ENCODE results near the gene MCU.
"Not testable (repeated sequence)": the region's sequence is repeated elsewhere in the genome, so short reads cannot be mapped to it uniquely, and the experiment has no call there.

MCU gene

DNA sequence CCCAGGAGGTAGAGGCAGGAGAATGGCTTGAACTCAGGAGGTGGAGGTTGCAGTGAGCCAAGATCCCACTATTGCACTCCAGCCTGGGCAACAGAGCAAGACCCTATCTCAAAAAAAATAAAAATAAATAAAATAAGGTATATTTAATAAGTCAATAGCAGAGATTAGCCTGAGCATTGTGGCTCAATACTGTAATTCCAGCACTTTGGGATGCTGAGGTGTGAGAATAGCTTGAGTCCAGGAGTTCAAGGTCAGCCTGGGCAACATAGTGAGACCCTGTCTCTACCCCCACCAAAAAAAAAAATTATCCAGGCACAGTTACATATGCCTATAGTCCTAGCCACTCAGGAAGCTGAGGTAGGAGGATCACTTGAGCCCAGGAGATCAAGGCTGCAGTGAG lies 163.2 kb downstream of the MCU start:
- DNase-seq = no peak

GRCh38 chr10:72855790-72856189 lies 163.8 kb downstream of the MCU start:
- no peak for DNase-seq

DNA sequence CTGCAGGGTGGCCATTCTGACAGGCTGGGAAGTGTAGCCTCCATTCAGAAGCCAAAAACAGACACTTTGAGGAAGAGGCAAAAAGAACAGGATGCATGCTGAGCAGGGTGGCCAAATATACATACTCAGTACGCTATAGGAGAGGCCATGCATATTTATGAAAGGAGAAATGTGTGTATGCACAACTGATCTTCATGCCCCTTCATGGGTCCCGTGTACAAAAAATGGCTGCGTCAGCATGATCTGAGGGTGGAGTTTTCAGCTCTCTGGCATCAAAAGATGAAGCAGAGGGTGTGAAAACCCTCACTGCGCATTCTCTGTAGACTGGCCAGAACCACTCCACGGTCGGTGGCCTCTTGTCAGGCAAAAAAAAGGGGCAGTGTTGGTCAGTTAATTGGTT lies 166.1 kb downstream of the MCU start:
- no peak for DNase-seq

DNA sequence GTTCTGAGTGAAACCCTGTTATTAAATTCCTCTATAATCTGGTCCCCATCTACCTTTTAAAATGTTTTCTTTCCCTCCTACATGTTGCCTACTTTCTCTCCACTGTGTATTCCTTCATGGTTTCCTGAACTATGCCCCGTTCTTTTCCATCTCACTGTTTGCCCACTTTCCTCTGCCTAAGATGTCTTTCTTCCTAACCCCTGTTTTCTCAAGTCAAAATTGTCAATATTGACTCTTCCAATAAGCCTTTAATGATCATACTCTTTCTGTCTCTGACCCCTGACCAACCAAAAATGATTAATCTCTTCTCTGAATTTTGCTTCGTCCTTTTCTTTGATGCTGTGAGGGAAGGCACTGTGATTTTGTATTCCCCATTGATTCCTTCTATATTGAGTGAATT lies 171.0 kb downstream of the MCU start:
- DNase-seq = no peak

DNA sequence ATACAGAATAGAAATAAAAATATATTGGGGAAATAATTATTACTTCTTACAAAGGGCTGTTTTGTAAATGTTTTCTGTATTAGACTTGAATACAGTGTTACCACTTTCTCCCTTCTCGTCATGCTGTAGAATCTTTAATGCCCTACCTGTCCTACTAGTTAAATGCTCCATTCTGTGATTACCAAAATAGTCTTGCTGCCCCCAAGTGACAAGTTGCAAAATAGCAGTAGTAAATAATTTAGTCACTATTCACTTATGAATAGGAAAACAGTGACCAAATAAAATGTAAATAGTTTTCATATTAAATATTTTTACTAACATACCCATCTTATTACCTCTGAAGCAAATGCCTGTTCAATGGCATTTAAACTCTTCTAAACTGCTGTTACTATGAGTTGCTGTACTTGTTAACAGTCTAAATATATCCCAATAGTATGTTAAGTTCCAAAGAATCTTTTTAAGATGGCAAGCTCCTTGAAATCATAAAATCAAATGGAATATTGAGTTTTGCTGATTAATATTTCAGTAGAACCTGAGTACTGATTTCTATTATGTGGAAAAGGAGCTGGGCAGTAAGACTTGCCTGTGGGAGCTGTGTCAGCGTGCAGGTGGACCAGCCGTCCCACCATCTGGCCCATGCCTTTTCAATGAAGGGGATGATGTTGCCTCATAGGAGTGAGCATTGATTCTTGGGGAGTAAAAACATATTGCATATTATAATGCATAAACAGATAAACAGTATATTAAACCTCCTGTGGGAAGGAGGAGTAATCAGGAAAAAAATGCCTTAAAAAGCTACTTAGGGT lies 183.5 kb downstream of the MCU start:
- no peak for DNase-seq

- no peak for DNase-seq
These were observed 187.3 kb downstream of the MCU start for GRCh38 chr10:72879245-72879644.

DNA sequence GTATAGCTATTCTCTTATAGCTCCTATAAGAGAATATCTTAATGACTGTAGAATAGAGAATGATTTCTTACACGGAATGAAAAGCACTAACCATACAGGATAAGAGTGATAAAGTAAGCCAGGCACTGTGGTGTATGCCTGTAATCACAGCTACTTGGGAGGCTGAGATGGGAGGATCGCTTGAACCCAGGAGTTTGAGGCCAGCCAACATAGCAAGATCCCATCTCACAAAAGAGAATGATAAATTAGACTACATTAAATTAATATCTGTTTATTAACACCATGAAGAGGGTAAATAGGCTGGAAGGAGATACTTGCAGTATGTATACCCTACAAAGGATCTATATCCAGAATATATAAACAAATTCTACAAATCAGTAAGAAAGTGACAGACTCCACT lies 189.3 kb downstream of the MCU start:
- no peak for DNase-seq

- DNase-seq = no peak
These were observed 191.9 kb downstream of the MCU start for GRCh38 chr10:72883861-72884260.

DNA sequence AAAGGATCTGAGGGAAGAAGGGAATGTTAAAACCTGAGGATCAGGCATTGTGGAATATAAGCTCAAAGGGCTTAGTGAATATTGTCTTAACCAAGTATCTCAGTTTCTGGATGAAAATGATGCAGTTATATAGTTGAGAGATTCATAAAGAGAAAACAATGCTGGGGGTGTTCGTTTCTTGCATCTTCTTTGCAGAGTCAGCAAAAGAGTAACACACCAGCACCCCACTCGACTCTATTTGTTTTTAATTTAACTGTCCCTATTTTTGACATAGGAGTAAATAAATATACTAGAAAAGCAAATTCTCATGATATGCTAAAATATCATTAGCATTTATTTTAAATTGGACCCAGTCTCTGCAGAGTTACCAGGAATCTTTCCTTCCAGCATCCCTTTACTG lies 194.0 kb downstream of the MCU start:
- no peak for DNase-seq

GRCh38 chr10:72886621-72887020 lies 194.7 kb downstream of the MCU start:
- no peak for DNase-seq

GRCh38 chr10:72887043-72887442 lies 195.1 kb downstream of the MCU start:
- peak; percentile 47 for DNase-seq

- DNase-seq = no peak
These were observed 196.3 kb downstream of the MCU start for GRCh38 chr10:72888151-72888638.

DNA sequence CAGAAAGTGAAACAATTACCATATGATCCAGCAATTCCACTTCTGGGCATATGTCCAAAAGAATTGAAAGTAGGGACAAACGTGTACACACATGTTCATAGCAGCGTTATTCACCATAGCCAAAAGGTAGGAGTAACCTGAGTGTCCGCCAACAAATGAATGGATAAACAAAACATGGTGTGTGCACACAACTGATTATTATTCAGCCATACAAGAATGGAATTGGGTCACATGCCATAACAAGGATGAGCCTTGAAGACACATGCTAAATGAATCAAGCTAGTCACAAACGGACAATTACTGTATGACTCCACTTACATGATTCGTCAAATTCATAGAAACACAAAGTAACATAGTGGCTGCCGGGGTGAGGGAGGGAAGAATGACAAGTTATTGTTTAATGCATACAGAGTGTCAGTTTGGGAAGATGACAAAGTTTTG lies 197.5 kb downstream of the MCU start:
- DNase-seq = no peak

DNA sequence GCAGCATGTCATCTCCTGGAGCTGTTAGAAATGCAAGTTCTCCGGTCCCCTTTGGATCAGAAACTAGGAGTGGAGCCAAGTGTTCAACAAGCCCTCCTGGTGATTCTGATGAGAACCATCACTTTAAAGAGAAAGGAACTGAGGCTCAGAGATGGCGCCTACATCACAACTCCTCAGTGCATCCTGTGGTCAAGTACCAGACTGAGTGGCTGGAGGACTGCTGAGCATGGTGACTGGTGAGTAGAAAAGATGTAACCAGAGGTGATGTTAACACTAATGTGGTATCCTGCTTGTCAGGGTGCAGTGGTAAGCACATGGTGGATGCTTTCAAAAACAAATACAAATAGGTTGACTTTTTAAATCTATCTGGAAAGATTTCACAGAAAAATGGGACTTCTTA lies 198.1 kb downstream of the MCU start:
- DNase-seq = no peak

- no peak for DNase-seq
These were observed 201.3 kb downstream of the MCU start, which contains the start of gene OIT3 for GRCh38 chr10:72893136-72893798. Gene OIT3, plus strand, starts transcription at chr10:72893739. Its CDS starts 60 bp downstream, at chr10:72893799.

- no peak for DNase-seq
These were observed 203.4 kb downstream of the MCU start for GRCh38 chr10:72895236-72895850.

- no peak for DNase-seq
These were observed 206.7 kb downstream of the MCU start for GRCh38 chr10:72898616-72899015.

GRCh38 chr10:72899545-72899944 lies 207.6 kb downstream of the MCU start:
- DNase-seq = no peak

DNA sequence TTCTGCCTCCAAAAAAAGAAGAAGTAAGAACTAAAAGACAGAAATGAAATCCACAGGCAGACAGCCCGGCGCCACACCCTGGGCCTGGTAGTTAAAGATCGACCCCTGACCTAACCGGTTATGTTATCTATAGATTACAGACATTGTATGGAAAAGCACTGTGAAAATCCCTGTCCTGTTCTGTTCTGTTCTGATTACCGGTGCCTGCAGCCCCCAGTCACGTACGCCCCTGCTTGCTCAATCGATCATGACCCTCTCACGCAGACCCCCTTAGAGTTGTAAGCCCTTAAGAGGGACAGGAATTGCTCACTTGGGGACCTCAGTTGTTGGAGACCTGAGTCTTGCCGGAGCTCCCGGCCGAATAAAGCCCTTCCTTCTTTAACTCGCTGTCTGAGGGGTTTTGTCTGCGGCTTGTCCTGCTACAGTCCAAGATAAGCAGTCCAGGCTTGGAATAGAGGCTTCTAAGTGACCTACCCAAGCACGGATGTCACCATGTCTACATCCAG lies 212.1 kb downstream of the MCU start:
- not testable (repeated sequence) for DNase-seq

- DNase-seq = no peak
These were observed 212.9 kb downstream of the MCU start for GRCh38 chr10:72904806-72905205.

DNA sequence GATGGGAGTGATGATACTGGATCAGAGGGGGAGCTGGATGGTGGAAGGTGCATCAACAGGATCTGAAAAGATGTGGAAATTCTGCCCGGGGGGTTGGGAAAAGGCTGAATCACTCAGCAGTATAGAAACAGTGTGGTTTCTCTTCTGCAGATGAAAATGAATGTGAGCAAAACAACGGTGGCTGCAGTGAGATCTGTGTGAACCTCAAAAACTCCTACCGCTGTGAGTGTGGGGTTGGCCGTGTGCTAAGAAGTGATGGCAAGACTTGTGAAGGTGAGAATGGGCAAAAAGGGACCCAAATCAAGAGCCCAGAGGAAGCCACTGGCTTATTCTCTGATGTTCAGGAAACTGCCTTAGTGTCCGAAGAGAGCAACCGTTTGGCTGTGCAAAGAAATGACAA lies 214.5 kb downstream of the MCU start:
- DNase-seq = no peak

DNA sequence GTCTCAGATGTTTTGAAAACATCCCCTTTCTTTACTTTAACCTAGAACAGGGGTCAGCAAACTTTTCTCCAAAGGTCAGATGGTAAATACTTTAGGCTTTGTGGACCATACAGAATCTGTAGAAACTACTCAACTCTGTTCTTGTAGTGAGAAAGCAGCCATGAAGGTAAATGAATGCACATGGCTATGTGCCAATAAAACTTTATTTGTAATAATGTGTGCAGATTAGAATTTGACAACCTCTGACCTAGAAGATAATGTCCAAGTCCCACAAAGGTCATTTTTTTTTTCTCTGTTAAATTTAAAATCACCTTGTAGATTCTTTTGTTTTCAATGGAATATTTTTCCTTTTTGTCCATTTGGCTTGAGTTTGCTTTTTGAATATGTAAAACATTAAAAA lies 218.8 kb downstream of the MCU start:
- no peak for DNase-seq

- no peak for DNase-seq
These were observed 219.8 kb downstream of the MCU start for GRCh38 chr10:72911758-72912157.

DNA sequence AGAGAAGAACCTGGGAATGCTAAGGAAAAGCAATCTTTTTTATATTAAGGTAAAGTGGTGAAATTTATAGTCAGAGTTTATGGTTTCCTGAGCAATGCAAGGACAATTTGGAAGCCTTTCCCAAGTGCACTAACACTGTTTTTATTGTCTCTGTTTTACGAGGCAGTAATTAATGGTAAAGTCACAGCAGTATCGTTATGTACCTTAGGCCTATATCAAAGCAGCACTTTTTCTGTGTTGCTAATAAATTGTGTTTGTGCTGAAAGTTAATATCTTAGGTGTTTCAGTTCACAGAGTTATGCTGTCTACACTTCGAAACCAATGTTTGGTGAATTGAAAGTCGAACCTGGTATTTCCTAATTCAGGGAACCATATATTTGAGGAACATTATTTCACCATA lies 220.8 kb downstream of the MCU start:
- no peak for DNase-seq
